Esophagus squamous epithelium (tissue), 5 donors: ENCODE measurements around the gene WDR70. TPM values are rescaled to one million over a fixed set of nuclear protein-coding genes. Genes with fewer than 3 reads are reported as not detected.
"Not testable (repeated sequence)": the region's sequence is repeated elsewhere in the genome, so short reads cannot be mapped to it uniquely, and the experiment has no call there.

ENCODE experiments used
- DNase-seq: peaks from one replicate; lab custom pipeline; 2025; lab: John Stamatoyannopoulos, UW
- H3K27ac ChIP-seq, 4 donors: fragments of 200-600 bp; sonication (generic); one replicate each; pipeline ENCODE4 v1.5.1; 2016 to 2019; ENCODE audit warnings: mild to moderate bottlenecking in 1 of 4
- H3K27me3 ChIP-seq, 4 donors: fragments of 200-600 bp; sonication (generic); 1 replicate in 3 of 4; 2 replicates in 1 of 4; pipeline versions ENCODE4 v1.5.1 to v1.6.0; 2017 to 2021; ENCODE audit warnings: antibody characterized with exemption in 1 of 4
- H3K36me3 ChIP-seq, 3 donors: fragments of 200-600 bp; sonication (generic); one replicate each; pipeline ENCODE4 v1.5.1; 2016 to 2019
- H3K4me1 ChIP-seq, 3 donors: fragments of 200-600 bp; sonication (generic); one replicate each; pipeline ENCODE4 v1.5.1; 2017 to 2019
- H3K4me3 ChIP-seq, 4 donors: fragments of 200-600 bp; sonication (generic); 1 replicate in 3 of 4; 2 replicates in 1 of 4; pipeline ENCODE4 v1.5.1; 2016 to 2019; ENCODE audit warnings: mild to moderate bottlenecking in 2 of 4, moderate library complexity in 1 of 4
- H3K9me3 ChIP-seq, 3 donors: fragments of 200-600 bp; sonication (generic); one replicate each; pipeline ENCODE4 v1.5.1; 2016 to 2019
- POLR2A ChIP-seq, 4 donors: fragments of 450-650 bp; IDR thresholded peaks; one replicate each; pipeline ENCODE4 v1.6.1; 2017; ENCODE audit warnings: antibody characterized with exemption in 4 of 4, mild to moderate bottlenecking in 4 of 4, moderate library complexity in 3 of 4
- WGBS, 2 donors: methylation state at CpG; one replicate each; pipeline ENCODE4 v1.1.5; 2018; 5-methylcytosine and 5-hydroxymethylcytosine counted together
- intact Hi-C: fragments of 100-400 bp; cut with DNase I; formaldehyde crosslinking; loops from one replicate; pipeline ENCODE4 v1.15.0; 2022
- total RNA-seq, 4 donors: library from RNA; depleted of rRNA; stranded (reverse); fragments of >200 nt; gene quantifications; one replicate each; pipeline ENCODE4 v1.1.0, GENCODE V29; 2016
- TF ChIP-seq, protein P1 (sequence below), 6 experiments: fragments of 450-650 bp in 4 of 6; fragments of 200-600 bp in 2 of 6; sonication (generic) in 2 of 6; IDR thresholded peaks; one replicate each; pipeline ENCODE4 v1.5.1; 2016 to 2019; ENCODE audit warnings: antibody characterized with exemption in 6 of 6, mild to moderate bottlenecking in 4 of 6, moderate library complexity in 4 of 6
- donor health status: DM: yes; HTN: yes; CAD: no.

WDR70 gene
- total RNA-seq, 4 donors from 2014 or later: 8.2 to 26.1 (median 15.5) TPM

DNA sequence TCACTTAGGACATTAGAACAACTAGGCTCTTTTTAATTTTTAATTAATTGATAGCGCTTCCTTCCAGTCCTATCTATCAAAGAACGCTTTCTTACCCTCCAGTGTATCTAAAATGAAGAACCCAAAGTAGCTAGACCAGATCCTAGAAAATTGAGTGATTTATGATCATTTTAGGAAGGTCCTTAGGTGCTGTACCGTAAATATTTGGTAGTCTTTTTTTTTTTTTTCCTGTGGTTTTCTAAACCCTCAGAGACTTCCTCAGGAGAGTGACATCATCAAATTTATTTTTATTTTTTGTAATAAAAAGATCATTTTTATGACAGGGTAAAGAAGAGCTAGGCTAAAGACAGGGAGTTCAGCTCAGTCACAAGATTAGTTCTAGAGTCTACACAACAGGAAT is 197.4 kb downstream of the WDR70 start:
- 64 to 85% methylated on average over 3 of the region's 3 CpGs for WGBS, 2 donors
- Histone ChIP-seq H3K4me3 (no peak overlapping the region), H3K36me3 (no peaks in the 10 kb centered on the region), H3K27ac (no peak overlapping the region), H3K4me1 (no peaks in the 10 kb centered on the region), H3K27me3 (no peaks in the 10 kb centered on the region), H3K9me3 (no peaks in the 10 kb centered on the region)
- DNase-seq: no peak
- intact Hi-C loops: no loop called here
- TF ChIP-seq POLR2A (IDR thresholded peaks at IDR 0.05): no peak
- TF ChIP-seq, protein P1, sequence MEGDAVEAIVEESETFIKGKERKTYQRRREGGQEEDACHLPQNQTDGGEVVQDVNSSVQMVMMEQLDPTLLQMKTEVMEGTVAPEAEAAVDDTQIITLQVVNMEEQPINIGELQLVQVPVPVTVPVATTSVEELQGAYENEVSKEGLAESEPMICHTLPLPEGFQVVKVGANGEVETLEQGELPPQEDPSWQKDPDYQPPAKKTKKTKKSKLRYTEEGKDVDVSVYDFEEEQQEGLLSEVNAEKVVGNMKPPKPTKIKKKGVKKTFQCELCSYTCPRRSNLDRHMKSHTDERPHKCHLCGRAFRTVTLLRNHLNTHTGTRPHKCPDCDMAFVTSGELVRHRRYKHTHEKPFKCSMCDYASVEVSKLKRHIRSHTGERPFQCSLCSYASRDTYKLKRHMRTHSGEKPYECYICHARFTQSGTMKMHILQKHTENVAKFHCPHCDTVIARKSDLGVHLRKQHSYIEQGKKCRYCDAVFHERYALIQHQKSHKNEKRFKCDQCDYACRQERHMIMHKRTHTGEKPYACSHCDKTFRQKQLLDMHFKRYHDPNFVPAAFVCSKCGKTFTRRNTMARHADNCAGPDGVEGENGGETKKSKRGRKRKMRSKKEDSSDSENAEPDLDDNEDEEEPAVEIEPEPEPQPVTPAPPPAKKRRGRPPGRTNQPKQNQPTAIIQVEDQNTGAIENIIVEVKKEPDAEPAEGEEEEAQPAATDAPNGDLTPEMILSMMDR (IDR thresholded peaks at IDR 0.05): no peak

DNA sequence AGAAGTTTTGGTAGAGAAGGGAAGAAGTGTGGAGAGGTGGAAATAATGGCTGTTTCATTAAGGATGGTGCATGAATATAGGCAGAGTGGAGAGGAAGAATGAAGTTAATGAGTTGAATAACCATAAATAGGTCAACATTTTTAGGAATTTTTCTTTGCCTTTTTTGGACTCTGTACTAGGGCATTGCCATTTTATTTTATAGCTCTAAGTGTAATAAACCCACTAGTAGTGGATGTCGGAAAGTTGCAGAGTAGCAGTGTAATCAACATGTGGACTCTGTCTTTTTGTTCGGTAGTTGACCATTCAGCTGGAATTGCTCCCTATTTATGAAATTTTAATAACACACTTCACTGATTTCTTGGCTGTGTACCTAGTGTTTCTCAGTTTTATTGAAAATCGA is 199.1 kb downstream of the WDR70 start:
- no peaks in the 10 kb centered on the region for H3K27me3 ChIP-seq
- H3K4me1 ChIP-seq: no peaks in the 10 kb centered on the region
- WGBS, 2 donors: 84 to 87% methylated on average over 3 of the region's 3 CpGs
- intact Hi-C loops: no loop called here
- TF ChIP-seq POLR2A (IDR thresholded peaks at IDR 0.05): no peak
- TF ChIP-seq, protein P1 (IDR thresholded peaks at IDR 0.05): no peak
- H3K36me3 ChIP-seq: no peaks in the 10 kb centered on the region
- H3K4me3 ChIP-seq: no peak overlapping the region
- DNase-seq: no peak
- no peaks in the 10 kb centered on the region for H3K9me3 ChIP-seq
- no peak overlapping the region for H3K27ac ChIP-seq

DNA sequence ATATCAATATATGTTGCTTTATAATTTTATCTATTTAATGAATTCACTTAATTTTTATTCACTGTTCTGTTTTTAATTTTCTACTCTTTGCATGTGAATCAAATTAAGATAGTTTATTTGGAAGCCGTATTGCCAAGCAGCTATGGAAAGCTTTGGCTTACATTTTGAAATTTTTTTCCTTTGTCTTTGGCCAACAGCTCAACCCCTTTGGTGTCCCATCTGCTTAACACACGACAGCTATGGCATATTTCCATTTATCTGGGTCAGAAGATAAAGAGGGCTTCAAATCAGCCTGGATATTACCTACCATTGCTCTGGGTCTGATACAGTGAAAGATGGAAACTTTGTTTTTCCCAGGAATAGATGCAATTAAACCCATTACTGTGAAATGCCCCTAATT is 201.0 kb downstream of the WDR70 start:
- H3K27me3 ChIP-seq: no peaks in the 10 kb centered on the region
- no peaks in the 10 kb centered on the region for H3K36me3 ChIP-seq
- H3K4me1 ChIP-seq: no peaks in the 10 kb centered on the region
- H3K27ac ChIP-seq: no peak overlapping the region
- no peak for DNase-seq
- intact Hi-C loops: no loop called here
- H3K9me3 ChIP-seq: no peaks in the 10 kb centered on the region
- no peak overlapping the region for H3K4me3 ChIP-seq
- TF ChIP-seq, protein P1 (IDR thresholded peaks at IDR 0.05): no peak
- no peak for TF ChIP-seq POLR2A (IDR thresholded peaks at IDR 0.05)
- 54 to 79% methylated on average over 2 of the region's 2 CpGs for WGBS, 2 donors

DNA sequence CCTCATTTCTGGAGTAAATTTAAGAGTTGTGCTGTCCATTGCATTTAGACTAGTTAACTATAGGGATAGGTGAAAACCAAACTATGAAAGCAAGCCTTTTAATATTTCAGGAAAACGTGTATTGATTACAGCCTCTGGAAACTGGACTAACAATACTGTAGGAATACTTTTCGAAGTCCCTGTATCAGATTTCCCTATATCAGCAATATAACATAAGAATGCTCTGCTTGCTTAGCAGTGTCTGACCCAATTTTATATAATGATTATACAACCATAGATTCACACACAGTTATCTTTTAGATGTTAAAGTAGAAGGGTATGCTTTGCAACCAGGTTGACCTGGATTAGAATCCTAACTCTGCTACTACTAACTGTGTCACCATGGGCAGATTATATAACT is 203.1 kb downstream of the WDR70 start:
- TF ChIP-seq, protein P1 (IDR thresholded peaks at IDR 0.05): no peak
- TF ChIP-seq POLR2A (IDR thresholded peaks at IDR 0.05): no peak
- Histone ChIP-seq H3K4me1 (no peaks in the 10 kb centered on the region), H3K27me3 (no peaks in the 10 kb centered on the region), H3K9me3 (no peaks in the 10 kb centered on the region), H3K27ac (no peak overlapping the region), H3K36me3 (no peaks in the 10 kb centered on the region), H3K4me3 (no peak overlapping the region)
- DNase-seq: no peak
- WGBS, 2 donors: 96 to 98% methylated on average over 2 of the region's 2 CpGs
- intact Hi-C loops: no loop called here

DNA sequence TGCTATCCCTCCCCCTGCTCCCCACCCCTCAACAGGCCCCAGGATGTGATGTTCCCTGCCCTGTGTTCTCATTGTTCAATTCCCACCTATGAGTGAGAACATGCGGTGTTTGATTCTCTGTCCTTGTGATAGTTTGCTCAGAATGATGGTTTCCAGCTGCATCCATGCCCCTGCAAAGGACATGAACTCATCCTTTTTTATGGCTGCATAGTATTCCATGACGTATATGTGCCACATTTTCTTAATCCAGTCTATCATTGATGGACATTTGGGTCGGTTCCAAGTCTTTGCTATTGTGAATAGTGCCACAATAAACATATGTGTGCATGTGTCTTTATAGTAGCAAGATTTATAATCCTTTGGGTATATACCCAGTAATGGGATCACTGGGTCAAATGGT is 214.2 kb downstream of the WDR70 start:
- H3K4me3 ChIP-seq, H3K9me3 ChIP-seq, H3K36me3 ChIP-seq, H3K4me1 ChIP-seq, H3K27ac ChIP-seq, H3K27me3 ChIP-seq, DNase-seq, intact Hi-C loops: not testable (repeated sequence)
- 96% methylated on average over 2 to 3 of the region's 3 CpGs for WGBS, 2 donors

DNA sequence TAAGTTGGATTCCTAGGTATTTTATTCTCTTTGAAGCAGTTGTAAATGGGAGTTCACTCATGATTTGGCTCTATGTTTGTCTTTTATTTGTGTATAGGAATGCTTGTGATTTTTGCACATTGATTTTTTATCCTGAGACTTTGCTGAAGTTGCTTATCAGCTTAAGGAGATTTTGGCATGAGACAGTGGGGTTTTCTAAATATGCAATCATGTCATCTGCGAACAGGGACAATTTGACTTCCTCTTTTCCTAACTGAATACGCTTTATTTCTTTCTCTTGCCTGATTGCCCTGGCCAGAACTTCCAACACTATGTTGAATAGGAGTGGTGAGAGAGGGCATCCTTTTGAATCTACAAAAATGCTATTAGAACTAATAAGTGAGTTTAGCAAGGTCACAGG is 215.7 kb downstream of the WDR70 start:
- intact Hi-C loops, H3K4me1 ChIP-seq, H3K27ac ChIP-seq, H3K4me3 ChIP-seq, H3K36me3 ChIP-seq, DNase-seq, H3K9me3 ChIP-seq, H3K27me3 ChIP-seq: not testable (repeated sequence)
- 31 to 49% methylated on average over 2 of the region's 2 CpGs for WGBS, 2 donors
